HG02588 (cell line): Measurements from ENCODE around the gene ITSN2.
"Not testable (repeated sequence)": the region's sequence is repeated elsewhere in the genome, so short reads cannot be mapped to it uniquely, and the experiment has no call there.

Experiments used
- ATAC-seq: cut with Tn5 transposase; IDR thresholded peaks from one replicate; pipeline ENCODE4 v1.9.1; 2021; ENCODE audit warnings: mild to moderate bottlenecking, moderate library complexity; ENCODE audit not compliant: unreplicated experiment

Gene ITSN2

GRCh38 chr2:24360050-24360962, at the start of gene ITSN2:
Gene ITSN2, minus strand, starts transcription at chr2:24360536. Its CDS starts 32,454 bp downstream, at chr2:24328082.
- ATAC-seq, result peak; percentile 74

- no peak for ATAC-seq
Measured at GRCh38 chr2:24409171-24409570, 48.8 kb upstream of the ITSN2 start.

- not testable (repeated sequence) for ATAC-seq
Measured at GRCh38 chr2:24408704-24409103, 48.4 kb upstream of the ITSN2 start.

GRCh38 chr2:24404491-24404921, 44.2 kb upstream of the ITSN2 start:
- no peak for ATAC-seq

- no peak for ATAC-seq
Measured at GRCh38 chr2:24403832-24404212, 43.5 kb upstream of the ITSN2 start.

- ATAC-seq, result no peak
Measured at GRCh38 chr2:24403168-24403831, 43.0 kb upstream of the ITSN2 start.

GRCh38 chr2:24402242-24403097, 42.1 kb upstream of the ITSN2 start:
- no peak for ATAC-seq

- no peak for ATAC-seq
Measured at GRCh38 chr2:24400207-24400907, 40.0 kb upstream of the ITSN2 start.

- ATAC-seq, result no peak
Measured at GRCh38 chr2:24399434-24400206, 39.3 kb upstream of the ITSN2 start.

- no peak for ATAC-seq
Measured at GRCh38 chr2:24394998-24395397, 34.7 kb upstream of the ITSN2 start.

- no peak for ATAC-seq
Measured at GRCh38 chr2:24392542-24393059, 32.3 kb upstream of the ITSN2 start.

GRCh38 chr2:24385366-24385765, 25.0 kb upstream of the ITSN2 start:
- no peak for ATAC-seq

- ATAC-seq, result no peak
Measured at GRCh38 chr2:24382363-24383073, 22.2 kb upstream of the ITSN2 start.

GRCh38 chr2:24380820-24381219, 20.5 kb upstream of the ITSN2 start:
- ATAC-seq, result no peak

- ATAC-seq, result no peak
Measured at GRCh38 chr2:24375349-24376087, 15.2 kb upstream of the ITSN2 start.

- no peak for ATAC-seq
Measured at GRCh38 chr2:24374301-24374700, 14.0 kb upstream of the ITSN2 start.

GRCh38 chr2:24372033-24372432, 11.7 kb upstream of the ITSN2 start:
- ATAC-seq, result no peak

GRCh38 chr2:24365826-24366225, 5.5 kb upstream of the ITSN2 start:
- ATAC-seq, result no peak
